H9 (cell line): ENCODE data around the gene SYNE3. TPM values are rescaled to one million over a fixed set of nuclear protein-coding genes. Genes with fewer than 3 reads are reported as not detected.

Source experiments
- DNase-seq: peaks from one replicate; pipeline ENCODE4 v3.0.0-alpha.2; 2017
- H2AFZ ChIP-seq: one replicate; pipeline ENCODE4 v1.6.1; 2013; ENCODE audit warnings: mild to moderate bottlenecking, low read length, control low read depth, moderate library complexity
- H2AK5ac ChIP-seq: 2 replicates; pipeline ENCODE4 v1.6.1; 2013; ENCODE audit warnings: low read length, control low read depth, mixed read lengths; ENCODE audit not compliant: insufficient read length
- H2BK120ac ChIP-seq: one replicate; pipeline ENCODE4 v1.6.1; 2013; ENCODE audit warnings: low read depth, mild to moderate bottlenecking, low read length, control low read depth, inconsistent platforms; ENCODE audit not compliant: poor library complexity, severe bottlenecking
- H2BK12ac ChIP-seq: 2 replicates; pipeline ENCODE4 v1.6.1; 2013; ENCODE audit warnings: low read length, control low read depth, mixed read lengths, low read depth; ENCODE audit not compliant: insufficient read length
- H2BK15ac ChIP-seq: 2 replicates; pipeline ENCODE4 v1.6.1; 2013; ENCODE audit warnings: low read depth, low read length, control low read depth
- H2BK20ac ChIP-seq: one replicate; pipeline ENCODE4 v1.6.1; 2013; ENCODE audit warnings: low read depth, mild to moderate bottlenecking, low read length, control low read depth, inconsistent platforms; ENCODE audit not compliant: poor library complexity, severe bottlenecking
- H2BK5ac ChIP-seq: 2 replicates; pipeline ENCODE4 v1.6.1; 2013; ENCODE audit warnings: low read length, control low read depth, mixed read lengths; ENCODE audit not compliant: insufficient read length
- H3K14ac ChIP-seq: 2 replicates; pipeline ENCODE4 v1.6.1; 2013; ENCODE audit warnings: low read length, control low read depth; ENCODE audit not compliant: insufficient read depth
- H3K18ac ChIP-seq: 2 replicates; pipeline ENCODE4 v1.6.1; 2013; ENCODE audit warnings: low read depth, mild to moderate bottlenecking, mixed read lengths, low read length, control low read depth; ENCODE audit not compliant: insufficient read length
- H3K23ac ChIP-seq: 2 replicates; pipeline ENCODE4 v1.6.1; 2013; ENCODE audit warnings: low read length, control low read depth, mixed read lengths, low read depth; ENCODE audit not compliant: insufficient read length
- H3K23me2 ChIP-seq: 2 replicates; pipeline ENCODE4 v1.6.1; 2013; ENCODE audit warnings: low read depth, mild to moderate bottlenecking, mixed read lengths, low read length, control low read depth; ENCODE audit not compliant: insufficient read length, poor library complexity, severe bottlenecking
- H3K27ac ChIP-seq: 2 replicates; pipeline ENCODE4 v1.5.1; 2013; ENCODE audit warnings: low read length, control low read depth, mixed read lengths, low read depth; ENCODE audit not compliant: insufficient read length
- H3K27me3 ChIP-seq: 2 replicates; pipeline ENCODE4 v1.6.1; 2013; ENCODE audit warnings: low read length, control low read depth, inconsistent platforms; ENCODE audit not compliant: insufficient read depth
- H3K4ac ChIP-seq: 2 replicates; pipeline ENCODE4 v1.6.1; 2013; ENCODE audit warnings: low read depth, mild to moderate bottlenecking, control low read depth, inconsistent platforms, low read length, moderate library complexity
- H3K4me1 ChIP-seq: 2 replicates; pipeline ENCODE4 v1.6.1; 2013; ENCODE audit warnings: low read length, control low read depth, inconsistent platforms; ENCODE audit not compliant: insufficient read depth
- H3K4me2 ChIP-seq: 2 replicates; pipeline ENCODE4 v1.6.1; 2013; ENCODE audit warnings: low read length, control low read depth, mixed read lengths; ENCODE audit not compliant: insufficient read length, insufficient read depth
- H3K56ac ChIP-seq: 2 replicates; pipeline ENCODE4 v1.6.1; 2013; ENCODE audit warnings: low read depth, mild to moderate bottlenecking, mixed read lengths, low read length, control low read depth; ENCODE audit not compliant: insufficient read length
- H3K79me1 ChIP-seq: 2 replicates; pipeline ENCODE4 v1.6.1; 2013; ENCODE audit warnings: low read depth, mild to moderate bottlenecking, moderate library complexity, low read length, control low read depth, inconsistent platforms; ENCODE audit not compliant: insufficient read depth, poor library complexity, severe bottlenecking
- H3K79me2 ChIP-seq: 2 replicates; pipeline ENCODE4 v1.6.1; 2013; ENCODE audit warnings: low read length, control low read depth, inconsistent platforms; ENCODE audit not compliant: insufficient read depth
- H3K9ac ChIP-seq: 2 replicates; pipeline ENCODE4 v1.6.1; 2013; ENCODE audit warnings: low read length, control low read depth, mixed read lengths; ENCODE audit not compliant: insufficient read length; ENCODE audit errors: extremely low read depth
- H3K9me3 ChIP-seq: one replicate; pipeline ENCODE4 v1.6.1; 2013; ENCODE audit warnings: low read depth, low read length, inconsistent platforms; ENCODE audit not compliant: control insufficient read depth
- H3T11ph ChIP-seq: one replicate; pipeline ENCODE4 v1.6.1; 2013; ENCODE audit warnings: mild to moderate bottlenecking, low read length, control low read depth, inconsistent platforms
- H4K20me1 ChIP-seq: one replicate; pipeline ENCODE4 v1.6.1; 2013; ENCODE audit not compliant: control insufficient read depth, insufficient read length, insufficient read depth
- H4K5ac ChIP-seq: 2 replicates; pipeline ENCODE4 v1.6.1; 2013; ENCODE audit warnings: low read depth, mild to moderate bottlenecking, mixed read lengths, low read length, control low read depth; ENCODE audit not compliant: insufficient read length
- H4K8ac ChIP-seq: replicated peaks from 2 replicates; pipeline ENCODE4 v1.6.1; 2013; ENCODE audit warnings: low read length, control low read depth, mixed read lengths, low read depth; ENCODE audit not compliant: insufficient read length
- H4K91ac ChIP-seq: 2 replicates; pipeline ENCODE4 v1.6.1; 2013; ENCODE audit warnings: low read depth, mild to moderate bottlenecking, moderate library complexity, mixed read lengths, low read length, control low read depth; ENCODE audit not compliant: insufficient read length
- H3K27ac Mint-ChIP-seq, 3 experiments: 2 replicates in 2 of 3; 3 replicates in 1 of 3; pipeline ENCODE4 v1.8.0; 2020 to 2021; ENCODE audit warnings: mixed read lengths in 3 of 3, mild to moderate bottlenecking in 1 of 3, moderate library complexity in 1 of 3
- H3K27me3 Mint-ChIP-seq: 2 replicates; pipeline ENCODE4 v1.8.0; 2021; ENCODE audit warnings: low read depth, mild to moderate bottlenecking, moderate library complexity, mixed read lengths
- H3K36me3 Mint-ChIP-seq, 3 experiments: 2 replicates in 2 of 3; 3 replicates in 1 of 3; pipeline ENCODE4 v1.8.0; 2020 to 2021; ENCODE audit warnings: low read depth in 3 of 3, mixed read lengths in 3 of 3; ENCODE audit not compliant: insufficient read depth in 1 of 3
- H3K4me1 Mint-ChIP-seq, 2 experiments: 2 replicates each; pipeline ENCODE4 v1.8.0; 2020; ENCODE audit warnings: mixed read lengths in 2 of 2
- H3K4me3 Mint-ChIP-seq, 2 experiments: 2 replicates in 1 of 2; 3 replicates in 1 of 2; pipeline ENCODE4 v1.8.0; 2020 to 2021; ENCODE audit warnings: mild to moderate bottlenecking in 2 of 2, mixed read lengths in 2 of 2, moderate library complexity in 1 of 2
- H3K9me3 Mint-ChIP-seq, 2 experiments: 2 replicates in 1 of 2; 3 replicates in 1 of 2; pipeline ENCODE4 v1.8.0; 2020; ENCODE audit warnings: mild to moderate bottlenecking in 2 of 2, mixed read lengths in 2 of 2, moderate library complexity in 1 of 2
- CTCF ChIP-seq: fragments of 200-600 bp; sonication (generic); conservative IDR thresholded peaks from 3 replicates; pipeline ENCODE4 v1.8.0; 2021; ENCODE audit warnings: antibody characterized with exemption, mild to moderate bottlenecking
- WGBS: extraction: QIAGEN DNeasy Blood & Tissue Kit; methylation state at CpG from one replicate; pipeline ENCODE4 v1.1.7; 2013; ENCODE audit warnings: missing lambda C conversion rate, low lambda C conversion rate, mixed read lengths; ENCODE audit not compliant: insufficient read length; ENCODE audit errors: extremely low coverage; 5-methylcytosine and 5-hydroxymethylcytosine counted together
- total RNA-seq: library from RNA; stranded (reverse); gene quantifications from 2 replicates; pipeline ENCODE4 v1.2.1, GENCODE V29; 2021

SYNE3 gene
- total RNA-seq, 1 experiment from 2014 or later = 0.11 TPM

GRCh38 chr14:95522116-95522515 lies 5.7 kb upstream of the SYNE3 start:
- H3K14ac ChIP-seq = no peak overlapping the region
- H3K4me1 ChIP-seq = no peaks in the 10 kb centered on the region
- no peaks in the 10 kb centered on the region for H4K20me1 ChIP-seq
- no peak overlapping the region for H2BK20ac ChIP-seq
- no CpG with 5 or more reads among the region's 11 CpGs for WGBS
- DNase-seq = no peak
- no peak overlapping the region for H4K8ac ChIP-seq
- TF ChIP-seq CTCF = no peak
- no peak overlapping the region for H3T11ph ChIP-seq
- no peaks in the 10 kb centered on the region for H3K79me1 ChIP-seq
- no peak overlapping the region for H2BK15ac ChIP-seq
- H4K91ac ChIP-seq = no peak overlapping the region
- Mint-ChIP-seq H3K36me3 (no peaks in the 10 kb centered on the region), H3K4me3 (no peak overlapping the region), H3K27ac (no peak overlapping the region), H3K9me3 (no peaks in the 10 kb centered on the region), H3K27me3 (peaks cover 37% of the 10 kb centered on the region), H3K4me1 (peaks cover 15 to 29% of the 10 kb centered on the region in 2 experiments)
- H3K9ac ChIP-seq = no peak overlapping the region
- no peak overlapping the region for H4K5ac ChIP-seq
- no peak overlapping the region for H2BK120ac ChIP-seq
- H3K4me2 ChIP-seq = no peak overlapping the region
- H3K27me3 ChIP-seq = peaks cover 4% of the 10 kb centered on the region; the same call in 1 of the 2 replicates
- no peak overlapping the region for H3K4ac ChIP-seq
- H3K79me2 ChIP-seq = no peaks in the 10 kb centered on the region; the same call in 1 of the 2 replicates
- no peak overlapping the region for H2BK5ac ChIP-seq
- no peak overlapping the region for H3K18ac ChIP-seq
- no peak overlapping the region for H2AK5ac ChIP-seq
- H3K23ac ChIP-seq = no peak overlapping the region
- H3K23me2 ChIP-seq = no peaks in the 10 kb centered on the region
- H3K56ac ChIP-seq = no peak overlapping the region
- no peaks in the 10 kb centered on the region for H3K9me3 ChIP-seq
- H3K27ac ChIP-seq = no peak overlapping the region
- no peak overlapping the region for H2BK12ac ChIP-seq
- H2AFZ ChIP-seq = no peak overlapping the region
